Activated naive CD8-positive, alpha-beta T cell (primary cell): ENCODE data around the gene RAB40B.
A peak's percentile ranks its signal among the peaks of the same experiment; 100 is the strongest.

Experiments
- H3K27ac Mint-ChIP-seq: one replicate; pipeline ENCODE4 v1.8.0; 2021; ENCODE audit warnings: mixed read lengths
- H3K27me3 Mint-ChIP-seq: one replicate; pipeline ENCODE4 v1.8.0; 2021; ENCODE audit warnings: mixed read lengths
- H3K36me3 Mint-ChIP-seq: one replicate; pipeline ENCODE4 v1.8.0; 2021; ENCODE audit warnings: mixed read lengths
- H3K4me1 Mint-ChIP-seq: one replicate; pipeline ENCODE4 v1.8.0; 2021; ENCODE audit warnings: low read depth, mixed read lengths
- H3K4me3 Mint-ChIP-seq: one replicate; pipeline ENCODE4 v1.8.0; 2021; ENCODE audit warnings: mild to moderate bottlenecking, mixed read lengths
- H3K9me3 Mint-ChIP-seq: one replicate; pipeline ENCODE4 v1.8.0; 2021; ENCODE audit warnings: low read depth, mixed read lengths

RAB40B gene

GRCh38 chr17:82668631-82669099 is 29.8 kb downstream of the RAB40B start:
- H3K36me3 Mint-ChIP-seq = no peaks in the 10 kb centered on the region
- peak overlapping the region; percentile 17 for H3K4me3 Mint-ChIP-seq
- H3K4me1 Mint-ChIP-seq = peaks cover 2% of the 10 kb centered on the region
- H3K9me3 Mint-ChIP-seq = no peaks in the 10 kb centered on the region
- H3K27me3 Mint-ChIP-seq = no peaks in the 10 kb centered on the region
- H3K27ac Mint-ChIP-seq = no peak overlapping the region

GRCh38 chr17:82668024-82668630 is 30.4 kb downstream of the RAB40B start:
- Mint-ChIP-seq H3K36me3 (no peaks in the 10 kb centered on the region), H3K4me3 (no peak overlapping the region), H3K27me3 (no peaks in the 10 kb centered on the region), H3K27ac (no peak overlapping the region), H3K4me1 (peaks cover 2% of the 10 kb centered on the region), H3K9me3 (no peaks in the 10 kb centered on the region)

- H3K4me3 Mint-ChIP-seq = no peak overlapping the region
- H3K4me1 Mint-ChIP-seq = peaks cover 2% of the 10 kb centered on the region
- H3K36me3 Mint-ChIP-seq = no peaks in the 10 kb centered on the region
- no peaks in the 10 kb centered on the region for H3K9me3 Mint-ChIP-seq
- no peak overlapping the region for H3K27ac Mint-ChIP-seq
- H3K27me3 Mint-ChIP-seq = no peaks in the 10 kb centered on the region
Measured at GRCh38 chr17:82667668-82668000, 30.9 kb downstream of the RAB40B start.

GRCh38 chr17:82666931-82667667 is 31.4 kb downstream of the RAB40B start:
- H3K27ac Mint-ChIP-seq = no peak overlapping the region
- no peaks in the 10 kb centered on the region for H3K36me3 Mint-ChIP-seq
- no peaks in the 10 kb centered on the region for H3K9me3 Mint-ChIP-seq
- H3K4me1 Mint-ChIP-seq = peaks cover 2% of the 10 kb centered on the region
- no peaks in the 10 kb centered on the region for H3K27me3 Mint-ChIP-seq
- H3K4me3 Mint-ChIP-seq = no peak overlapping the region

DNA sequence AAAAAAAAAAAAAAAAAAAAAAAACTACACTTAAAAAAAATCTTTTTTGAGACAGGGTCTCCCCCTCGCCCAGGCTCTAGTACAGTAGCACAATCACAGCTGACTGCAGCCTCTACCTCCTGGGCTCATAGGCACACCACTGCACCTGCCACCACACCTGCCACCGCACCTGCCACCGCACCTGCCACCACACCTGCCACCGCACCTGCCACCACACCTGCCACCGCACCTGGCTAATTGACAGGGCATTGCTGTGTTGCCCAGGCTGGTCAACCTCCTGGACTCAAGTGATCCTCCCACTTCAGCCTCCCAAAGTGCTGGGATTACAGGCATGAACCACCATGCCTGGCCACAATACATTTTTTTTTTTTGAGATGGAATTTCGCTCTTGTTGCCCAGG is 32.6 kb downstream of the RAB40B start:
- Mint-ChIP-seq H3K27ac (no peak overlapping the region), H3K9me3 (no peaks in the 10 kb centered on the region), H3K36me3 (no peaks in the 10 kb centered on the region), H3K4me3 (no peak overlapping the region), H3K27me3 (no peaks in the 10 kb centered on the region), H3K4me1 (peaks cover 2% of the 10 kb centered on the region)

DNA sequence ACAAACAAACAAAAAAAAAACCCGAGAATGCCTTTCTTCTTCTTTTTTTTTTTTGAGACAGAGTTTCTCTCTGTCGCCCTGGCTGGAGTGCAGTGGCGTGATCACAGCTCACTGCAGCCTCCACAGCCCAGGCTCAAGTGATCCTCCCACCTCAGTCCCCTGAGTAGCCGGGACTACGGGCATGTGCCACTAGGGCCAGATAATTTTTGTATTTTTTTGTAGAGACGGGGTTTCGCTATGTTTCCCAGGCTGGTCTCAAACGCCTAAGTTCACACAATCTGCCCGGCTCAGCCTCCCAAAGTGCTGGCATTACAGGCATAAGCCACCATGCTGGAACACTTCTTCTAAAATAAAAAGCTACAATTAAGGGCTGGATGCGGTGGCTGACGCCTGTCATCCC is 33.3 kb downstream of the RAB40B start:
- no peaks in the 10 kb centered on the region for H3K27me3 Mint-ChIP-seq
- H3K9me3 Mint-ChIP-seq = no peaks in the 10 kb centered on the region

DNA sequence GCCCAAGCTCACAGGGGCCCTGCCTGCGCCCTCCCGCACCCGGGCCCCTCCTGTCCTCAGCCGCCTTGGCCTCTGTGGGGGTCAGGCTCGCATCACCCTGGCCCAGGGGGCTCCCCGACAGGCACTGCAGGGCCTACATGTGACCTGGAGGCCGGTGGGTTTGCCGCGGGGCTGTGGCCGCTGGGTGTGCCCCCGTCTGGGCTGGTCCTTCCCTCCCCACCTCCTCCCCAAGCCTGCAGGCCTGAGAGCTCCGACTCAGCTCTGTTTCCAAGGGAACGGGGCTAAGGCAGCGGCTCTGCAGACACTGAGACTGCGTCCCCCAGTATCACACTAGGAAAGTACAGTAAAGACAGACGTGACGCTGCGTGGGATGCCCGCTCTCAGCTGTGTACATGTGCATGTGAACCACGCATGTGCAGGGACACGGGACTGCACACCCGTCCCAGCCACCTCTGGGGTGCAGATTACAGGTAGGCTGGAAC is 33.8 kb downstream of the RAB40B start:
- H3K27ac Mint-ChIP-seq = no peak overlapping the region
- H3K4me1 Mint-ChIP-seq = peaks cover 2% of the 10 kb centered on the region
- H3K4me3 Mint-ChIP-seq = no peak overlapping the region
- no peaks in the 10 kb centered on the region for H3K27me3 Mint-ChIP-seq
- H3K36me3 Mint-ChIP-seq = no peaks in the 10 kb centered on the region
- H3K9me3 Mint-ChIP-seq = no peaks in the 10 kb centered on the region

More for the DNA sequence above, 33.3 kb downstream of the RAB40B start:
- Mint-ChIP-seq H3K36me3 (no peaks in the 10 kb centered on the region), H3K4me1 (peaks cover 2% of the 10 kb centered on the region), H3K4me3 (no peak overlapping the region), H3K27ac (no peak overlapping the region)

DNA sequence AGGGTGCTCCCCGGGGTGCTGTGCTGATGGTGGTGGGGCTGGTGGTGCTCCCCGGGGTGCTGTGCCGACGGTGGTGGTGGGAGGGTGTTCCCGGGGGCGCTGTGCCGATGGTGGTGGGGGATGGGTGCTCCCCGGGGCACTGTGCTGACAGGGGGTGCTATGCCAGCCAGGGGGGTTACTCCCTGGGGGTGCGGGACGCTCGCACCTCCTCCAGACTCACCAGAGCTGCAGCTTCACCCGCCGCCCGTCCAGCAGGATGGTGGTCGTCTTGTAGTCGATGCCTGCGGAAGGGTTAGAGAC is 34.3 kb downstream of the RAB40B start:
- Mint-ChIP-seq H3K36me3 (no peaks in the 10 kb centered on the region), H3K4me3 (no peak overlapping the region), H3K9me3 (no peaks in the 10 kb centered on the region), H3K27me3 (no peaks in the 10 kb centered on the region), H3K27ac (no peak overlapping the region), H3K4me1 (peaks cover 2% of the 10 kb centered on the region)

GRCh38 chr17:82663381-82664275 is 34.9 kb downstream of the RAB40B start:
- Mint-ChIP-seq H3K27ac (no peak overlapping the region), H3K4me1 (peaks cover under 1% of the 10 kb centered on the region), H3K27me3 (no peaks in the 10 kb centered on the region), H3K4me3 (no peak overlapping the region), H3K36me3 (no peaks in the 10 kb centered on the region), H3K9me3 (no peaks in the 10 kb centered on the region)

DNA sequence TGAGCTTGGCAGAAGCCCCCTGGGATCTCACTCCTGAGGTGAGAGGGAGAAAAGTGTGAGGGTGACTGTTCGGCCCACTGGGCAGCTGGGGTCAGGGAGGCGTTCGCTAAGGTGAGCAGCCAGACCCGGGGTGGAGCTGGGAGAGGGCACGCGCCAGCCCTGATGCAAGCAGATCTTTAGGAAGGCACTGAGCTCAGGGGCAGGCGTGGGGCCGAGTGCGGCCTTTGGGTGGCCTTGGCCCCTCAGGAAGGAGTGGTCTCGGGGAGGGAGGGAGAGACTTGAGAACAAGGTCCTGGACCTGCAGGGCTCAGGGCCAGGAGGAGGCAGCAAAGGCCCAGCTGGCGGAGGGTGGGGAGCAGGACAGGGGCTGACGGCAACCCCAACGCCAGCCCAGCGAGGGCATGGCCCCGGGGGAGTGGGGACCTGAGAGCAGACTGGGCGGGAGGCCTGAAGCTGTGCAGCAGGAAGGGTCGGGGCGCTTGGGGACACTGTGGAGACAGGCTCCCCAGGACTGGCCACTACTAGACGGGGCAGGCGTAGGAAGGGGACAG is 35.7 kb downstream of the RAB40B start:
- Mint-ChIP-seq H3K27ac (no peak overlapping the region), H3K4me1 (no peaks in the 10 kb centered on the region)

GRCh38 chr17:82661717-82662683 is 36.5 kb downstream of the RAB40B start:
- H3K27ac Mint-ChIP-seq = no peak overlapping the region
- no peaks in the 10 kb centered on the region for H3K27me3 Mint-ChIP-seq
- peaks cover 3% of the 10 kb centered on the region for H3K36me3 Mint-ChIP-seq
- H3K4me3 Mint-ChIP-seq = no peak overlapping the region
- H3K9me3 Mint-ChIP-seq = no peaks in the 10 kb centered on the region
- no peaks in the 10 kb centered on the region for H3K4me1 Mint-ChIP-seq

More for the DNA sequence above, 35.7 kb downstream of the RAB40B start:
- Mint-ChIP-seq H3K36me3 (no peaks in the 10 kb centered on the region), H3K27me3 (no peaks in the 10 kb centered on the region), H3K4me3 (no peak overlapping the region), H3K9me3 (no peaks in the 10 kb centered on the region)

GRCh38 chr17:82659886-82660285 is 38.6 kb downstream of the RAB40B start:
- Mint-ChIP-seq H3K9me3 (no peaks in the 10 kb centered on the region), H3K36me3 (peaks cover 3% of the 10 kb centered on the region)

DNA sequence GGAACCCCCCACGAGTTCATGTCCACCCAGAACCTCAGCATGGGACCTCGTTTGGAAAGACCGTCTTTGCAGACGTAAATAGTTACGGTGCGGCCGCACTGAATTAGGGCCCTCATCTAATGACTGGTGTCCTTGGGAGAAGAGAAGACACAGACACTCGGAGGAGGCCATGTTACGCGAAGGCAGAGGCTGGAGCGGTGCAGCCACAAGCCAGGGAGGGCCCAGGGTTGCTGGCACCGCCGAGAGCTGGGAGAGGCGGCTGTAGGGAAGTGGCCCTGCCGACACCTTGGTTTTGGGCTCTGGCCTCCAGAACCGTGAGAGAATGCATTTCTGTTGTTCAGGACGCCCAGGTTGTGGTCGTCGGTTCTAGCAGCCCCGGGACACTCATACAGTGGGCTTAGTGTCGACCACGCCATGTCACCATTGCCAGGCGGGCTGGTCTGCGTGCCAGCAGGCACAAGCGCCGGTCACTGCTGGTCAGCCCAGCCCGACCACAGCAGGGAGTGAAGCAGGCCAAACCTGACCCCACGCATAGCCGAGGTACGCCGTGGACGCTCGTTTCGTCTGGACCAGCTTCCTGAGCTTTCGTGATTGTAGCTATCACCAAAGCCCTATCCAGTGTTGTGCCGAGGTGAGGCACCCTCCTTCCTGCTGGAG is 39.6 kb downstream of the RAB40B start:
- H3K4me1 Mint-ChIP-seq = no peaks in the 10 kb centered on the region
- no peak overlapping the region for H3K27ac Mint-ChIP-seq
- H3K4me3 Mint-ChIP-seq = no peak overlapping the region
- peaks cover 3% of the 10 kb centered on the region for H3K36me3 Mint-ChIP-seq
- H3K9me3 Mint-ChIP-seq = no peaks in the 10 kb centered on the region
- no peaks in the 10 kb centered on the region for H3K27me3 Mint-ChIP-seq

More at GRCh38 chr17:82659886-82660285, 38.6 kb downstream of the RAB40B start:
- H3K4me3 Mint-ChIP-seq = no peak overlapping the region
- H3K4me1 Mint-ChIP-seq = no peaks in the 10 kb centered on the region
- H3K27me3 Mint-ChIP-seq = no peaks in the 10 kb centered on the region
- no peak overlapping the region for H3K27ac Mint-ChIP-seq

- no peaks in the 10 kb centered on the region for H3K9me3 Mint-ChIP-seq
Measured at GRCh38 chr17:82658331-82658730, 40.2 kb downstream of the RAB40B start.

More at GRCh38 chr17:82658331-82658730, 40.2 kb downstream of the RAB40B start:
- Mint-ChIP-seq H3K4me1 (no peaks in the 10 kb centered on the region), H3K27me3 (no peaks in the 10 kb centered on the region), H3K36me3 (peaks cover 3% of the 10 kb centered on the region), H3K27ac (no peak overlapping the region), H3K4me3 (no peak overlapping the region)
